HG03575 (cell line): Measurements from ENCODE around the gene VPS13D.
"Not testable (repeated sequence)": the region's sequence is repeated elsewhere in the genome, so short reads cannot be mapped to it uniquely, and the experiment has no call there.

Source experiments
- ATAC-seq: cut with Tn5 transposase; IDR thresholded peaks from one replicate; pipeline ENCODE4 v1.9.1; 2021; ENCODE audit not compliant: unreplicated experiment, insufficient number of reproducible peaks, low FRiP score; ENCODE audit errors: extremely low read depth

Gene VPS13D

DNA sequence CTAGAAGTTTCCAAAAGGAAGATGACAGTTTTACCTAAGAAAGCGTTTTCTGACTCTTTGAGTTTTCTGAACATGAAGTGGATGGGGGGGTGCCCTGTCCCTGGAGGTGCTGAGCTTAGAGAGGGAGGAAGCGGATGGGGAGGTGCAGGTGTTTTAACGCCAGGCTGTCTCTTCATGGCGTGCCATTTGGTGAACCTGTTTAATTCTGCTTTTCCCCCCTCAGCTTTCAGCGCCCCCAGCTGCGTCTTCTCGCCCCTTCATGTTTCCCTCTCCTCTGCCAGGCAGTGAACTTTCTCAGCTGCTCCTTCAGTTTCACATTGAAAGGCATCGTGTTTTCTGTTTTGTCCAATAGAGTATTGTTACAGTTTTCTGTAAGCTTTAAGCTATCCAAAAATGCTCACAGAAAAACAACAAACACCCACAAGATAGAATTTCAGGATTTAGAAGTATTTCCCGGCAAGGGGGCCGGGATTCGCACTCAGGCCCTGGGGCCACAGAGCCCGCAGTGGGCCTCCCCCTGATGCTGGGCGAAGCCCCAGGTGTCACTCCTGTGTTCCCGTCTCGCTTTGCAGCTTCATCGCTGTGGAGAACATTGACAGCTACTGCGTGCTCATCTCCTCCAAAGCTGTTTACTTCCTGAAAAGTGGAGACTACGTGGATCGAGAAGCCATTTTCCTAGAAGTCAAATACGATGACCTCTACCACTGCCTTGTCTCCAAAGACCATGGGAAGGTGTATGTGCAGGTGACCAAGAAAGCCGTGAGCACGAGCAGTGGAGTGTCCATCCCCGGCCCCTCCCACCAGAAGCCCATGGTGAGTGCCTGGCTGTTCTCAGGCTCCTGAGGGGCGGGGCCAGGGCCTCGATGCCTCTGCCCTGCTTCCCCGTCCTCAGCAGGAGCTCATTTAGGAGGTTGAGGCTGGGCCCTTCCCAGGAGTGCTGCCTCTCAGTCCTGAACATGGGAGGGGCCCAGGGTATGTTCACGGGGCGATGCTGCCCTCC, 276.8 kb downstream of the VPS13D start:
- ATAC-seq, result no peak

DNA sequence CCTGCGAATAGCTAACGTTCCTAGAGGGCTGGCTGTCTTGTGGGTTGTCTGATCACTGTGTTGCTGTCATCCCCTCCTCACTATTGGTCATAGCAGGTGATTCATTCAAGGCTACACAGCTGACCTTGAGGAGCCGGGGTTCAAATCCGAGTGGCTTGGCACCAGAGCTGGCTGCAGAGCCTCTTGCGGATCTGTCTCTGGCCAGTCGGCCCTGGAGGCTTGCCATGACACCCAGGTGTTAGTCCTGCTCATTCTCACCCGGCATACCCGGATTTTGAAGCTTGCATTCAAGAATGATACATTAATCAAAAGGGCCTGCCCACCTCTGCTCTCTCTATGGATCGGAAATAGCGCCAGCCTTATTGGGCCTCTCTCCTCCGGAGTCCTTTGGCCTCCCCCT, 277.8 kb downstream of the VPS13D start:
- ATAC-seq, result no peak

DNA sequence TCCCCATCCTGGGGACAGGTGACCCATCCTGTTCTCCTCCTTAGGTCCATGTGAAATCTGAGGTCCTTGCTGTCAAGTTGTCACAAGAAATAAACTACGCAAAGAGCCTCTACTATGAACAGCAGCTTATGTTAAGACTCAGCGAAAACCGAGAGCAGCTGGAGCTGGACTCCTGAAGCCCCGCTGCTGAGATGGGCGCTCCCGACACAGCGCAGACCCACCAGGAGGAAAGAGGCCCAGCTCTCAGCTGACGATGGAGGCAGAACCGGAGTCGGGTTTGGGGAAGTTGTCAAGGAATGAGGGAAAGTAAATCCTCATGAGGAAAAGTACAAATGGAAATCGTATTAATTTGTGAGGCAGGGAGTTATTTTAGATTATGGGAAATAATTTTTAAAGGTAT, 279.0 kb downstream of the VPS13D start:
- no peak for ATAC-seq

DNA sequence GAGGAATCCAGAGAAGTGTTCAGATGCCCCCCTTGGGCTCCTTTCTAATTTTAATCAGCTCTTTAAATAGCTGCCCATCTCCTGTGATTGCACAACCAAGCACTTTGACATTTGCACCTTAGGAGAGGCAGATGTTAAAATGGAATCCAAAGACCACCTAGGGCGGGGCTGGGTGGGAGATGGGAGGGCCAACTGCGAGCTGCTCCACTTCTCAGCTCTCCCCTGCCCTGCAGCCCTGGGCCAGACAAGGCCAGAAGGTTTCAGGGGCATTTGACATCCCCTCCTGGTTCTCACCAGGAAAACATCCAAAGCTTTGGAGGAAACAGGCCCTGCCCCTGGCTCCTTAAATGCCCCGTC, 281.3 kb downstream of the VPS13D start:
- no peak for ATAC-seq

DNA sequence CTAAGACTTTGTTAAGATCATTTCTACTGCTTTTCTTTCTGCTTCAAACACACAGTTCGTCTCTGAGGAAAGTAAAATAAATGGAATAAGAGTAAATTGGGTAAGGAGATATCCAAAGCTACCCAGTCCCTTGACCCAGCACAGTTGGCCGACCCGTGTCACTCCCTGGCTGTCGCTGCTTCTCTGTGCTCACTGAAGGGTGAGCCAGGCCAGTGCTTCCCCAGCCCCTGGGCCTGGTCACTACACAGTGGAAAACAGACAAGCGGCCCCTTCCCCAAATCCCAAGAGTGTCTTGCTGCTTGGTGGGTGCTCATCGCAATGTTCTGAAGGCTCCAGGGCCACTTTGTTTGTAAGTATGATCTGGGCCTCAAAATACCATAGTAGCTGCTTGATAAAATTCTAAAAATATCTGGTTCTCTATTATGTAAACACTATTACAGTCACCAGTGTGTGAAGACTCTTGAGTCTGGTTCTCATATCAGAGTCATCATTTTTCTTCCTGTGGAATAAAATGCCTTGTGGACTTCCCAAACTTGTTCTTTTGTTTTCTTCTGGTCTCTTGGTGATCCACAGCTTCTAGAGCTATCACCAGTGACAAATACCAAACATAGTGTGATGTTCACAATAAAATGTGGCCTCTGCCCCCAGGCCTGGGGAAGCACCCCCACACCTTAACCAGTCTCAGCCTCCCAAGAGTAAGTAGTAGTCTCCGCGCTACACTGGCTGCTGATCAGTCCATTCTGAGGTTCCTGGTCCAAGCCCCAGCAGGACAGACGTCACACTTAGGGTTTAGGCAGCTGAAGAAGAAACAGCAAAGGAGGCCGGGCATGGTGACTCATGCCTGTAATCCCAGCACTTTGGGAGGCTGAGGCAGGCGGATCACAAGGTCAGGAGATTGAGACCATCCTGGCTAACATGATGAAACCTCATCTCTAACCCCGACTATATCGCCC, 282.0 kb downstream of the VPS13D start:
- ATAC-seq, result no peak

- no peak for ATAC-seq
These were observed 283.4 kb downstream of the VPS13D start for GRCh38 chr1:12513181-12513580.

DNA sequence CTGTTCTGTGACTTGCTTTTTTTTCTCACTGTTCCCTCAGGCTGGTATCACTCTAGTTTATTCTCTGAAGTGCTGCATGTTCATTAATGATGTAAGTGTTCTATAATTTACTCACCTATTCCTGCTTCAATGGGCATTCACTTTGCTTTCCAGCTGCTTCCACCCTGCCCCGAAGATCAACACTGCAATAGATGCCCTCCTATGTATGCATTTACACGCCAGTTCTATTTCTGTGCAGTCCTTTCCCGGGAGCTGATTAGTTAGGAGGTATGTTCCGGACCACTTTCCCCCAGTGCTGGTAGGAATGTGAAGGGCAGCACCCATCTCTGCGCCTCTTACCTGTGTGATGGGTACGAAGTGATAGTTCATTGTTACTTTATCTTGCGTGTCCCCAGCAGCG, 284.8 kb downstream of the VPS13D start:
- no peak for ATAC-seq

- no peak for ATAC-seq
These were observed 285.4 kb downstream of the VPS13D start for GRCh38 chr1:12515234-12515633.

GRCh38 chr1:12516741-12517140, 286.9 kb downstream of the VPS13D start:
- ATAC-seq, result no peak

- ATAC-seq, result no peak
These were observed 289.3 kb downstream of the VPS13D start for GRCh38 chr1:12518931-12519692.

DNA sequence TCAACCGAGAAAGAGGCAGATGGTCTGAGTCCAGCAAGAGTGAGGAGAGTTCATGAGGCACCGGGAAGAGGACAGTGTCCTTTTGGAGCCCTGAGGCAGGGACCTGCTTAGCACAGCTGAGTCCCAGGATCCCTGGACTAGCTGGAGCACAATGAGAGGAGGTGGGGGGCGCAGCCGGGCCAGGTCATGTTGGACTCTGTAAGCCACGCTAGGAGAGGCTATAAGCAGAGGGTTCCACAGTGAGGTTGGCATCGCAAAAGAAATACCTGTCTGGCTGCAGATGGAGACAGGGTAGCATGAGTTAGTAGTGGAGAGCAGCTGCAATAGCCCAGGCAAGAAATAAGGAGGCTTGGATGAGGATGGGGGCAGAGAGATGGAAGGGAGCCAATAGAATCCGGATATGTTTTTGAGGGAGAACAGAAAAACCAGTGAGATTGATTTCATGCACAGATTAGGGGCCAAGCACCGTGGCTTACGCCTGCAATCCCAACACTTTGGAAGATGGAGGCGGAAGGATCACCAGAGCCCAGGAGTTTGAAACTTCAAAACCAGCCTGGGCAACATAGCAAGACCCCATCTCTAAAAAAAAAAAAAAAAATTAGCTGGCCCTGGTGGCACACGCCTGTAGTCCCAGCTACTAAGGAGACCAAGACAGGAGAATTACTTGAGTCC, 290.0 kb downstream of the VPS13D start:
- no peak for ATAC-seq

- no peak for ATAC-seq
These were observed 291.3 kb downstream of the VPS13D start for GRCh38 chr1:12521096-12521495.

DNA sequence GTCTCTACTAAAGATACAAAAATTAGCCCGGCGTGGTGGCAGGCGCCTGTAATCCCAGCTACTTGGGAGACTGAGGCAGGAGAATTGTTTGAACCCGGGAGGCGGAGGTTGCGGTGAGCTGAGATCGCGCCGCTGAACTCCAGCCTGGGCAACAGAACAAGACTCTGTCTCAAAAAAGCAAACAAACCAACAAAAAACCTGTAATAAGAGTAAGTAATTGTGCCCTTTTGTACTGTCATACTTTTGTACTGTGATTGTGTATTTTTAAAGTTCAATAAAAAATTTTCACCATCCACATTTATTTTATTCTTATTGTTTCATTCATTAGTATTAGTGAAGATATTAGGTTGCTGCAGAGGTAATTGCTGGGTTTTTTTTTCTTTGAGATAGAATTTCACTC, 292.9 kb downstream of the VPS13D start:
- ATAC-seq, result not testable (repeated sequence)

DNA sequence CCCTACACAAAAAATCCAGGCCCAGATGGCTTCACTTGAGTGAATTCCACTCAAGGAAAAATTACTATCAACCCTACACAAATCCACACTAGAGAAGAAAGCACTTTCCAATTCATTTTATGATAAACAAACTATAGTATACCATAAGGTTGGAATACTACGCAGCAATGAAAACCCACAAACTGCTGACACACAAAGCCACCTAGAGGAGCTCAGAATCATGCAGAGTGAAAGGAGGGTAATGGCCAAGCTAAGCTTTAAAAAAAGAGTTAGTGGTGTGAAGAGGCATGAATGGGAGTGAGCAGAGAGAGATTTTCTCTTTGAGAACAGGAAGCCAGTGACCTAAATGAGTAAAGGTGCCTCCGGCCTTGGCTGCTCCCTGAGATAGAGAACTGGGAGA, 294.4 kb downstream of the VPS13D start:
- ATAC-seq, result no peak

GRCh38 chr1:12525311-12526181, 295.7 kb downstream of the VPS13D start:
- ATAC-seq, result no peak

DNA sequence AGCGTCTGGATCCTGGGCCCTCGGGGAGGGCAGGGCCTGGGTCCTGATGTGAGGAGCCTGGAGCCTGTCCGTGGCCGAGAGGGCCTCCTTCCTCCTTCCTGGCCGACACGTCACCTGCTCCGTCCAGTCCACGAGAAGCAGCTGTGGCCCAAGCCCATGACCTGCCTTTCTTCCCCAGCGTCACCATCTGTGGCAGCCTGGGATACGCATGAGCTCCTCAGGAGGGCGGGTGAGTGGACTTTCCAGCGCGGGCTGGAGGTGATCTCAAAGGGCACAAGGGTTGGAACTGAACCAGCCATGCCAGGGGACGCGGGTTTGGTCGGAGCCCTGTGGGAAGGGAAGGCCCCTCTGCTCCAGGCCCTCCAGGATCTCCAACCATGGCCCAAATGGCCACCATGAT, 297.7 kb downstream of the VPS13D start:
- no peak for ATAC-seq

DNA sequence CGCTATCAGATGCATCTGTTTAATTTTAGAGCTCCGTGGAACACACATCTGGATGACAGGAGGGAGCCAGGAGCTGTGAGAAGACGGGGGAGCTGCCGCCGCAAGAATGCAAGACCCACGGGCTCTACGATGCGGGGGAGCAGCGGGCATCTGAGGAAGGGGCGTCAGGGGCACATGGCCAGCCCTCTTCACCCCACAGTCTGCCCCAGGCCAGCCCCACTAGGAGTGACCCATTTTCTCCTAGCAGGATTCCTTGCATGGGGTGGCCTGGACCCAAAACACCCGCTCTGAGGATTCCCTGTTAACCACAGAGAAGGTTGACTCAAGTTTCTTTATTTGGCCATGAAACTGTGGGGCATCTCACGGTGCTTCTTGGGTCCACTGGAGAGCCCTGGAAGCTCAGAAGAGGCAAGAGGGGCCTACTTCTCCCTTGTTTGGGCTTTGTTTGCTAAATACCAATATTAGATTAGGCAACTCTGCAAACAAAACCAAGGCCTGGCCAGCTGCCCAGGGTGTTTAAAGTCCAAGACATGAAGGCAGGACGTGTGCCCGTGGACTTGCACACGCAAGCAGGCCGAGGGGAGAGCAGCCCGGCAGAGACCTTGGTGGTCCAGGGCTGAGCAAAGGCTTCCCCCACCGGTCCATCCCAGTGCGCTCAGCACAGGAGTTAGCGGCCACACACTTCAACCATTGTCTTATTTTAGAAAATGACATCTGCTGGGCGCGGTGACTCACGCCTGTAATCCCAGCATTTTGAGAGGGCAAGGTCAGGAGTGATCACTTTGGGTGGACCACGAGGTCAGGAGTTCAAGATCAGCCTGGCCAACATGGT, 298.4 kb downstream of the VPS13D start:
- no peak for ATAC-seq
